ENCODE measurements around the gene DEFB108B.
A peak's percentile ranks its signal among the peaks of the same experiment; 100 is the strongest.
"Not testable (repeated sequence)": the region's sequence is repeated elsewhere in the genome, so short reads cannot be mapped to it uniquely, and the experiment has no call there.

Gene DEFB108B, protein sequence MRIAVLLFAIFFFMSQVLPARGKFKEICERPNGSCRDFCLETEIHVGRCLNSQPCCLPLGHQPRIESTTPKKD

DNA sequence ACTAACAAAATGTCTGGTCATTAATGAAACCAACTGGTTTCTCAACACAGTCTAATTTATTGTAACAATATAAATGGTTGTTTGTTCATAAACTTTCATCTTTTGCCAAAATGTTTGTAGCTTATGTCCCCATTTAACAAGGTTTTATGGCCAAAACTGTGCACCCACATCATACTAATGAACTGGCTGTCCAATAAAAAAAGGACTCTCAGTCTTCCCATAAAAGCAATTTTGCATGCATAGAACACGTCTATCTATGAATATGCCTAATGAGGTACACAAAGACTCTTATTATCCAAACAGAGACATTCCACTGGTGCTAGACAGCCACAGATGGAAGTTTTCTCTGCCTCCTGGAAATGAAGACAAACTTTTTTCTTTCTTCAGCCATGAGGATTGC is at the start of gene DEFB108B:
Gene DEFB108B (plus strand): TSS at position 390 of the 400 bp plus-strand sequence. CDS start 0 bp downstream, at position 390.
- H3K9me3 ChIP-seq (ENCODE audit: control insufficient read depth, insufficient read depth, low read length); H3K4me1 ChIP-seq (ENCODE audit: insufficient read depth, low read length); H3K9ac ChIP-seq (ENCODE audit: low read depth, low read length); H3K36me3 ChIP-seq (ENCODE audit: insufficient read depth, low read length): not testable (repeated sequence)

DNA sequence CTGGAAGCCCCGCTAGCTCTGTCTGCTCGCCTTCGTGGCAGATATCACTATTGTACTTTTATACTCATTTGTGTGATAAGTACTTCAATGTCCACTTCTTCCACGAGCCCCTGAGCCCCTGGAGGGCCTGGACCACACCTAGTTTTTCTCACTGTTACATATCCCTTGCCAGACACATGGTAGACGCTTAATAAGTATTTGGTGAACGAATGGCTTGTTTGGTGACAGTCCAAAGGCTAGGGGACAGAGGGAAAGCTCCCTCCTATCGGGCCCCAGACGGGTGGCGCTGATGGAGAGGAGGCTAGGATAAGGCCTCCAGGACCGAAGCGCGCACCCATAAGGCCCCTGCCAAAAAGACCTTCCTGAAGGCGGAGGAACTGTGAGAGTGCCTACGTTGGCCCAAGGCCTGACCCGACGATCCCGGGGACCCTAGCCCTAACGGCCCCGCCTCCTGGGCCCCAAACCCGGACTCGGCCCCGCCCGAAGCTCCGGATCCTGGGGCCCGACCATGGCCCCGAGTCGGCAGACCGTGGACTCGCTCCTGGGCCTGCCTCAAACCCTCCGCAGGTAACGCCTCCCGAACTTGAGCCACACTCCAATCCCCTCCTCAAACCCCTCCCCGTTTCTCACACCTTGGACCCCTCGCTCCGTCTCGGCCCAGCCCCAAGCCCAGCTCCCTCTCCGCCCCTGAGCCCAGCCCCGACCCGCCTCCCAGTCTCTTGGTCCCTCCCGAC is 46.7 kb upstream of the DEFB108B start:
- H3K36me3 ChIP-seq (ENCODE audit: insufficient read depth, low read length); H3K9me3 ChIP-seq (ENCODE audit: control insufficient read depth, insufficient read depth, low read length); H3K4me1 ChIP-seq (ENCODE audit: insufficient read depth, low read length): not testable (repeated sequence)
- peak overlapping the region; percentile 50; the same call in 1 of the 2 replicates for H3K9ac ChIP-seq (ENCODE audit: low read depth, low read length)

DNA sequence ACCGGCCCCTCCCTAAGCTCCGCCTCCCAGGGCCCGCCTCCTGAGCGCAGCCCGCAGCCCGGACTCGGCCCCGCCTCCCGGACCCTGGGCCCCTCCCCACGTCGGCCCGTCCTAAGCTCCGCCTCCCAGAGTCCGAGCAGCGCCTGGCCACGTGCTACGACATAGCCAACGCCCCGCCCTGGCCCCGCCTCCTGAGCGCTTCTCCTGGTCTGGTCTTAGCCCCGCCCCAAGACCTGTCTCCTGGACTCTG is 46.2 kb upstream of the DEFB108B start:
- H3K9me3 ChIP-seq (ENCODE audit: control insufficient read depth, insufficient read depth, low read length); H3K36me3 ChIP-seq (ENCODE audit: insufficient read depth, low read length); H3K4me1 ChIP-seq (ENCODE audit: insufficient read depth, low read length): not testable (repeated sequence)
- H3K9ac ChIP-seq (ENCODE audit: low read depth, low read length) = peak overlapping the region; percentile 38; the same call in 1 of the 2 replicates

DNA sequence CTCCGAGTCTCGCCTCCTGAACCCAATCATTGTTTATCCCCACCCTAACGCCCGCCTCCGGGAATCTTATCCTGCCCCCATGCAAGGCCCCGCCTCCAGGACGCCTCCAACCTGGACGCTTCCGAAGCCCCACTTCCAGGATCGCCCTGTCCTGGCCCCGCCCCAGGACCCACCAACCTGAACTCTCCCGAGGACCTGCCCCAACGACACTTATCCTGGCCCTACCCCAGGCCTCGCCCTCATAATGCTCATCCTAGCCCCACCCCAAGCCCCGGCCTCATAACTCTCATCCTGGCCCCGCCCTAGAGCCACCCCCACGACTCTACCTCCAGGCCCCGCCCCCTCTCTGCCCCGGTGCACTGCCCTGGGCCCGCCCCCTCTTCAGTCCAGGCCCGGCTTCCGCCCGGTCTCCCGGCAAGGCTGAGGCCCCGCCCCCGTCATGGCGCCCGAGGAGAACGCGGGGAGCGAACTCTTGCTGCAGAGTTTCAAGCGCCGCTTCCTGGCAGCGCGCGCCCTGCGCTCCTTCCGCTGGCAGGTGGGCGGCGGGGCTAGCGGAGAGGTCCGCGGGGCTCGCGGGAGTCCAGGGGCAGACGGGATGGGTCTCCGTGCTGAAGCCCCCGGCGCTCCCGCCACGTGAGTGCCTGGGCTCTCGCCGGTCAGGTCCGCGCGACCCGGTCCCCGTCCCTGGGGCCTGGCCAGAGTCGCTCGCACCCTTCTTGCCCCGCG is 45.7 kb upstream of the DEFB108B start:
- Histone ChIP-seq H3K36me3 (ENCODE audit: insufficient read depth, low read length) (no peaks in the 10 kb centered on the region), H3K9ac (ENCODE audit: low read depth, low read length) (peak overlapping the region; percentile 72), H3K9me3 (ENCODE audit: control insufficient read depth, insufficient read depth, low read length) (no peaks in the 10 kb centered on the region), H3K4me1 (ENCODE audit: insufficient read depth, low read length) (peaks cover 5% of the 10 kb centered on the region; the same call in 1 of the 2 replicates)

DNA sequence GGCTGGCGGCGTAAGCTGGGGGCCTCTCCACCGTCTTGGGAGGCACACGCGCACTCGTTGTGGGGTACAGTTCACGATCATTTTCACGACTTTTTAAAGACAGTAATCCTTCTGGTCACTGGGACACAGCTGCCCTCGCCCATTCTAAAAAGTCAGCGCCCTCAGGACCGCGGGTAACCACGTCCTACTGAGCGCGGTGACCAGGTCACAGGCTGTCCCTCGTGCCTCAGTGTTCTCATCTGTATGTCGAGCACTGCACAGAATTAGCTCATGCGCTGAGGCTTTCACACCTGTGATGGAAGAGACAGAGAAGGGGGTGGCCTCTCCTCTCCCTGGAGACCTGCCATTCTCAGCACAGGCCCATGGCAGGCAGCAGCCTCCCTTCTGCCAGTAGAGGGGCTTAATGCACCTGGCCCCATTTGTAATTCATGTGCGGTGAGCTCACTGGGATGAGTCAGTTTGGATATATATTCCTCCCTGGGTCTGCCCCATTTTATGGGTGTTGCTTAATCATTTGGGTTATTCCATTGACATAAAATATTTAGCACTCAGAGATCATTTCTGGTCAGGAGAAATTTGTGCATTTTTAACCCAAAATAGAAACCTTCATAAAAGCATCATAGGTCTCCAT is 45.1 kb upstream of the DEFB108B start:
- not testable (repeated sequence) for H3K9me3 ChIP-seq (ENCODE audit: control insufficient read depth, insufficient read depth, low read length); H3K4me1 ChIP-seq (ENCODE audit: insufficient read depth, low read length); H3K36me3 ChIP-seq (ENCODE audit: insufficient read depth, low read length)
- H3K9ac ChIP-seq (ENCODE audit: low read depth, low read length) = peak overlapping the region; percentile 72

DNA sequence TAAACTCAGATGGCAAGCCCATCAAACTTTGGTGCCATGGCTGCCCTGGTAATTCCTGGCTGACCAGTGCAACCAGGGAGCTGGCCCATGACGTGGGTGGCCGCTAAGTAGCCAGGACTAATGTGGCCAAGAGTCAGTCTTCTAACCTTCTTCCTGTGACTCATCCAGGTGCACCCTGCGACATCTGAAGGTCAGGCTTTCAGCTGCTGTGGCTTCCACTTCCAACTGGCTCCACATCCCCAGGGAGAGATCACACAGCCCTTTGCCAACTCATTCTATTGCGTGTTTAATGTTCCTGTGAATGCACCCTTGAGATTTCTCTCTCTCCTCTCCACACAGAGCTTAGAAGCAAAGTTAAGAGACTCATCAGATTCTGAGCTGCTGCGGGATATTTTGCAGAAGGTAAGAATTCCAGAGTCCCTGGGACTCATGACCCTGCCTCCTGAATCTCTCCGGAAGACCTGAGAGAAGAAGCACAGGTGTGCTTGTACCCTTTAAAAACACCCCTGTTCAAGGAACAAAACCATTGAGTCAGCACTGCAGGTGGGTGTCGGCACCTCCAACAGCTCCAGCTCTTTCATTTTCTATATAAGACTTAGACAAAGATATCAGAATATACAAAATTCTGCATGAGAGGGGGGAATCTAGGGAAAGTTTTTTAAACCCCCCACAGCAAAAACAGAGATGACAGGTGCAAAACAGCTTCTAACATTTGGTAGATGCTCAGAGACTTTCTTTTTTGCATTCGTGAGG is 43.4 kb upstream of the DEFB108B start:
- not testable (repeated sequence) for H3K36me3 ChIP-seq (ENCODE audit: insufficient read depth, low read length)

DNA sequence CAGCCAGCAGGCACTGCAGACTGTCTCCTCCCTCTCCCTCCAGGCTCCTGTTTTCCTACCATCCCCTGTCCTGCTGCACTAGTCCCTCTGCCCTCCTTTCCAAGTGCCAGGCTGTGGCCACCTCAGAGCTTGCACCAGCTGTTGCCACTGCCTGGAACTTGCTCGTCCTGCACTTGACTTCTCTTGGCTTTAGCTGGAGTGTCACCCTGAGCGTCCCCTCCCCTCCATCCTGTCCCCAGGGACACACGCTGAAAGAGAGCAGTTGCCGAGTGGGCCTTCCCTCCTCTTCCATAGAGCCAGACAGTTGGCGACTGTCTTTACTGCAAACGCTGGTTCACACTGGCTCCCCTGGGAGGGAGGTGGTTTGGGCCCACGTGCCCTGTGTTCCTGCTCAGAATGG is 41.9 kb upstream of the DEFB108B start:
- not testable (repeated sequence) for H3K9ac ChIP-seq (ENCODE audit: low read depth, low read length); H3K9me3 ChIP-seq (ENCODE audit: control insufficient read depth, insufficient read depth, low read length); H3K36me3 ChIP-seq (ENCODE audit: insufficient read depth, low read length); H3K4me1 ChIP-seq (ENCODE audit: insufficient read depth, low read length)

More for the DNA sequence above, 43.4 kb upstream of the DEFB108B start:
- not testable (repeated sequence) for H3K4me1 ChIP-seq (ENCODE audit: insufficient read depth, low read length); H3K9ac ChIP-seq (ENCODE audit: low read depth, low read length); H3K9me3 ChIP-seq (ENCODE audit: control insufficient read depth, insufficient read depth, low read length)

DNA sequence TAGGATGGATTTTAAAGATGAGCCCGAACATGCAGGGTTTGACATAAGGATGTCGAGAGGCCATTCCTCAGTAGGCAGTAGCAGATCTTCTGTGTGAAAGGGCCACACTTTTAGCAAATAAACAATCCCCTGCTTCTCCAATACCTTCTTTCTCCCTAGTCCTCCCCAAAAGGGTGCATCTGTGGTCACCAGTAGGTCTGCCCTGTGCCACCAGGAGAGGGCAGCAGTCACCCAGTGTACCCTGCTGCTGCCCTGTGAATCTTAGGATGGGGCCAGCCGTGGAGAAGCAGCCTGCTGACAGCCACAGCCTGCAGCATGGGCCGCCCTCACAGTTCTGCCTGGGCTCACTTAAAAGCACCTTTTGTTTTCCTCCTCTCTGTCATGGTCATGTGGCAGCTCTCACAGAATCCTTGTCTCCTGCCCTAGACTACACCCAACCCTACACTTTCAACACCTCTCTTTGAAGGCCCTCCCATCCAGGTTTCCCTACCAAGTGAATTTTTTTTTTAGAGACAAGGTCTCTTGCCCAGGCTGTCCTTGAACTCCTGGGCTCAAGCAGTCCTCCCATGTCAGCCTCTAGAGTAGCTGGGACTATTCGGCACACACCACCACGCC is 40.3 kb upstream of the DEFB108B start:
- H3K9ac ChIP-seq (ENCODE audit: low read depth, low read length); H3K9me3 ChIP-seq (ENCODE audit: control insufficient read depth, insufficient read depth, low read length); H3K4me1 ChIP-seq (ENCODE audit: insufficient read depth, low read length); H3K36me3 ChIP-seq (ENCODE audit: insufficient read depth, low read length): not testable (repeated sequence)

DNA sequence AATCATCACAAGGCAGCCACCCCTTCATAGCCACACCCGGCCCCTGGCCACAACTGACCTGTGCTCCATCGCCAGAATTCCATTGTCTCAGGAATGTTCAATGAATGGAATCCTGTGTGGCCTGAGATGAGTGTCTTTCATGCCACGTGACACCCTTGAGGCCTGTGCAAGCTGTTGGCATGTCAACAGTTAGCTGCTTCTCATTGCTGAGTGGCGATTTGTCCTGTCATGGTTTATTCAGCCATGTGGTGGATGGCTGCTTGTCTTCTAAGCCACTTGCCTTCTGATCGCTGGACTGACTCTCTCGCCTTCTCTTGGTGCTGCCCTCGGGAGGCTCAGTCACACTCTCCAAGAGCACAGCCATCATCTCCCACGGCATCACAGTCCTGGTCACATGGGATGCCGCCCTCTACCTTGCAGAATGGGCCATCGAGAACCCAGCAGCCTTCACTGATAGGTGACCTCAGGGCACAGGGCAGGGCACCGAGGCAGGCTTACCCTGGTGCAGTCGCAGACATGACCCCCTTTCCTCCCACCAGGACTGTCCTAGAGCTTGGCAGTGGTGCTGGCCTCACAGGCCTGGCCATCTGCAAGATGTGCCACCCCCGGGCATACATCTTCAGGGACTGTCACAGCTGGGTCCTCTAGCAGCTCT is 38.5 kb upstream of the DEFB108B start:
- not testable (repeated sequence) for H3K4me1 ChIP-seq (ENCODE audit: insufficient read depth, low read length); H3K9me3 ChIP-seq (ENCODE audit: control insufficient read depth, insufficient read depth, low read length); H3K9ac ChIP-seq (ENCODE audit: low read depth, low read length); H3K36me3 ChIP-seq (ENCODE audit: insufficient read depth, low read length)

DNA sequence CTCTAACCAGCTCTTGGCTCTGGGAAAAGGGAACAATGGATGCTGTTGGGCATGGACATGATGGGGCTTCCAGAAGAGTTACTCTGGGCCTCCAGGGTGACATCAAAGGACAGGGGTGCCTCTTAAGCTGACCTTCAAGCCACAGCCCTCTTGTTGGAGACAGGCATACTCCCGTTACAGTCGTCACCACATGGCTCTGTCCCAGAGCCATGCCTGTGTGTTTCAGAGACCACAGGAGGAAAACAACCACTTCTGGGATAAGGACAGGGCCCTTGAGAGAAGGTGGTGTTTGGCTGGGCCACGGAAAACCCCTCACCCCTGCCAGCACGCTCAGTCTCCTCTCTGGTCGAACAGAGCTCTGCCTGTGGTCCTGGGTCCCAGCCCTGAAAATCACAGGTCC is 37.8 kb upstream of the DEFB108B start:
- H3K4me1 ChIP-seq (ENCODE audit: insufficient read depth, low read length); H3K36me3 ChIP-seq (ENCODE audit: insufficient read depth, low read length); H3K9ac ChIP-seq (ENCODE audit: low read depth, low read length); H3K9me3 ChIP-seq (ENCODE audit: control insufficient read depth, insufficient read depth, low read length): not testable (repeated sequence)

DNA sequence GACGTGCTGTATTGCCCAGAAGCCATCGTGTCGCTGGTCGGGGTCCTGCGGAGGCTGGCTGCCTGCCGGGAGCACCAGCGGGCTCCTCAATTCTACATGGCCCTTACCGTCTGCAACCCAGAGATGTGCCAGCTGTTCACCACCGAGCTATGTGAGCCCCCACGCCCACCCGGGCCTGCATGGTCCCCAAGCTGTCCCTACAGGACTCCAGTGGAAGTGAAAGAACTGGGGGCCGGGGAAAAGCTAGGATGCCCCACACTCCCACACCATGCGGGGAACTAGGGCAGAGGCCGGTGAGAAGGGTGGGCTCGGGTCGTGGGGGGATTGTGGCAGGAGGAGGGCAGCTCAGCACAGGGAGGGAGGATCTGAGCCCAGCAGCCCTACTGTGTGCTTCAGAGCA is 37.0 kb upstream of the DEFB108B start:
- H3K4me1 ChIP-seq (ENCODE audit: insufficient read depth, low read length); H3K36me3 ChIP-seq (ENCODE audit: insufficient read depth, low read length); H3K9ac ChIP-seq (ENCODE audit: low read depth, low read length); H3K9me3 ChIP-seq (ENCODE audit: control insufficient read depth, insufficient read depth, low read length): not testable (repeated sequence)

DNA sequence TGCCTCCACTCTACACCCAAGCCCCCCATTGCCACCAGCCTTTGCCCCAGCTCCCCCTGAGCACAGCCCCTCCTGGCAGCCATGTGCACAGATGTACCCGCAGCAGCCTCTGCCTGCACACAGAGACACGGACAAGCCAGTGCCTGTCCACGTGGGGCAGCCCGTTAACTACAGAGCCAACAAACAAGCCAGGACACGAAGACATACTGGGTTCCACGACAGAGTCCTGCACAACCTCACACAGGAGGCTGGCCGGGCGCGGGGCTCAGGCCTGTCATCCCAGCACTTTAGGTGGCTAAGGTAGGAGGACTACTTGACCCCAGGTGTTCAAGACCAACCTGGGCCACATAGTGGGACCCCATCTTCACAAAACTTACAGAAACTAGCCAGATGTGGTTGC is 36.2 kb upstream of the DEFB108B start:
- H3K9ac ChIP-seq (ENCODE audit: low read depth, low read length); H3K9me3 ChIP-seq (ENCODE audit: control insufficient read depth, insufficient read depth, low read length); H3K4me1 ChIP-seq (ENCODE audit: insufficient read depth, low read length); H3K36me3 ChIP-seq (ENCODE audit: insufficient read depth, low read length): not testable (repeated sequence)

DNA sequence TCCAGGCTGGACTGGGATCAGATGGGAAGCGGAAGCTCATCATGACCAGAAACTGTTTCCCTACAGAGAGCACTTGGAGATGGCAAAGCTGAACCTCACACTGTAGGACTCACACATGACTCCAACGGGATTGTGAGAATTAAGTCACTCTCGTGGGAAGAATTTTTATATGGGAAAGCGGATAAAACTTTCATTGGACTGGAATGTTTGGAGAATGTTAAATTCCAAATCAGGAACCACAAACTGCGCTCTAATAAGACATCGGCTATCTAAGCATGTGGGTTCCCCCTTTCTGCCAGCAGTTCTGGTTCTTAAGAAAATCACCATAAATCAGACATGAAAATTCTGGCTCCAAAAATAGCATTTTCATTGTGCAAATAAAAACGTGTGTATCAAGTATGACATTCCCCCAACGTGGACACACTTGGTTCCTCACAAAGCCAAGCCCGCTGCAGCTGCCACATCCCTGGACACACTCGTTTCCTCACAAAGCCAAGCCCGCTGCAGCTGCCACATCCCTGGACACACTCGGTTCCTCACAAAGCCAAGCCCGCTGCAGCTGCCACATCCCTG is 33.4 kb upstream of the DEFB108B start:
- H3K36me3 ChIP-seq (ENCODE audit: insufficient read depth, low read length); H3K4me1 ChIP-seq (ENCODE audit: insufficient read depth, low read length); H3K9ac ChIP-seq (ENCODE audit: low read depth, low read length); H3K9me3 ChIP-seq (ENCODE audit: control insufficient read depth, insufficient read depth, low read length): not testable (repeated sequence)

Measured in ES-I3 (cell line).